Ascending aorta (tissue), 2 donors: ENCODE data around the gene HS3ST4. TPM values are rescaled to one million over a fixed set of nuclear protein-coding genes. Genes with fewer than 3 reads are reported as not detected.

ENCODE experiments used
- DNase-seq, 2 donors: peaks; one replicate each; pipeline ENCODE4 v3.0.0-alpha.2; 2019; ENCODE audit warnings: low spot score in 2 of 2
- H3K27ac ChIP-seq, 2 donors: fragments of 200-600 bp; sonication (generic); one replicate each; pipeline ENCODE4 v1.5.1; 2016 to 2017; ENCODE audit warnings: mild to moderate bottlenecking in 1 of 2
- H3K27me3 ChIP-seq: fragments of 200-600 bp; sonication (generic); one replicate; pipeline ENCODE4 v1.5.1; 2017
- H3K36me3 ChIP-seq, 2 donors: fragments of 200-600 bp; sonication (generic); one replicate each; pipeline ENCODE4 v1.5.1; 2016
- H3K4me1 ChIP-seq, 2 donors: fragments of 200-600 bp; sonication (generic); one replicate each; pipeline ENCODE4 v1.5.1; 2016 to 2017; ENCODE audit warnings: mild to moderate bottlenecking in 1 of 2
- H3K4me3 ChIP-seq, 2 donors: fragments of 200-600 bp; sonication (generic); one replicate each; pipeline ENCODE4 v1.5.1; 2016 to 2017; ENCODE audit warnings: mild to moderate bottlenecking in 1 of 2
- H3K9me3 ChIP-seq, 2 donors: fragments of 200-600 bp; sonication (generic); one replicate each; pipeline ENCODE4 v1.5.1; 2016
- intact Hi-C: fragments of 100-400 bp; cut with DNase I; formaldehyde crosslinking; loops from one replicate; pipeline ENCODE4 v1.15.1; 2023
- total RNA-seq: library from RNA; depleted of rRNA; stranded (reverse); fragments of >200 nt; gene quantifications from one replicate; pipeline ENCODE4 v1.1.0, GENCODE V29; 2016
- TF ChIP-seq, protein P1 (sequence below), 3 experiments: fragments of 200-600 bp in 2 of 3; fragments of 450-650 bp in 1 of 3; sonication (generic) in 2 of 3; IDR thresholded peaks; one replicate each; pipeline ENCODE4 v1.5.1; 2016 to 2019; ENCODE audit warnings: antibody characterized with exemption in 3 of 3, mild to moderate bottlenecking in 1 of 3, moderate library complexity in 1 of 3

Gene HS3ST4
- total RNA-seq, 1 donor from 2014 or later = not detected

DNA sequence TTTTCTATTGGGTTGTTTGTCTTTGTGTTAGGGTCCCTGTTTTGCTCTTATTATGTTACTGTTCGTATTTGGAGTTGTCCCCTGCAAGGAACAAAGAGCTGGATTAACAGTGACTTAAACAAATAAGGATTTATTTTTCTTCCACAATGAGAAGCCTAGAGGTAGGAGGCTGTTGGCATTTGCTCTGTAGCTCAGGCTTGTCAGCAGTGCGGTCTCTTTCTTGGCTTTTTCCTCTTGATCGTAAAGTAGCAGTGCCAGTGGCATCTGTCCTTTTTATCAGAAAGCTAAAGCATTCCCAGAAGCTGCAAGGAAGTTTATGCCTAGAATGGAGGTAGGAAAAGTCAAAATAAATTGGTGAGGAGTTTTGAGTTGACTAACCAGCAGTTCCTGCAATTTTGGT is 154.1 kb downstream of the HS3ST4 start:
- DNase-seq = no peak
- Histone ChIP-seq H3K27me3 (no peaks in the 10 kb centered on the region), H3K4me1 (no peaks in the 10 kb centered on the region), H3K4me3 (no peak overlapping the region), H3K9me3 (no peaks in the 10 kb centered on the region), H3K27ac (no peak overlapping the region), H3K36me3 (no peaks in the 10 kb centered on the region)
- intact Hi-C loops = no loop called here
- TF ChIP-seq, protein P1, sequence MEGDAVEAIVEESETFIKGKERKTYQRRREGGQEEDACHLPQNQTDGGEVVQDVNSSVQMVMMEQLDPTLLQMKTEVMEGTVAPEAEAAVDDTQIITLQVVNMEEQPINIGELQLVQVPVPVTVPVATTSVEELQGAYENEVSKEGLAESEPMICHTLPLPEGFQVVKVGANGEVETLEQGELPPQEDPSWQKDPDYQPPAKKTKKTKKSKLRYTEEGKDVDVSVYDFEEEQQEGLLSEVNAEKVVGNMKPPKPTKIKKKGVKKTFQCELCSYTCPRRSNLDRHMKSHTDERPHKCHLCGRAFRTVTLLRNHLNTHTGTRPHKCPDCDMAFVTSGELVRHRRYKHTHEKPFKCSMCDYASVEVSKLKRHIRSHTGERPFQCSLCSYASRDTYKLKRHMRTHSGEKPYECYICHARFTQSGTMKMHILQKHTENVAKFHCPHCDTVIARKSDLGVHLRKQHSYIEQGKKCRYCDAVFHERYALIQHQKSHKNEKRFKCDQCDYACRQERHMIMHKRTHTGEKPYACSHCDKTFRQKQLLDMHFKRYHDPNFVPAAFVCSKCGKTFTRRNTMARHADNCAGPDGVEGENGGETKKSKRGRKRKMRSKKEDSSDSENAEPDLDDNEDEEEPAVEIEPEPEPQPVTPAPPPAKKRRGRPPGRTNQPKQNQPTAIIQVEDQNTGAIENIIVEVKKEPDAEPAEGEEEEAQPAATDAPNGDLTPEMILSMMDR (IDR thresholded peaks at IDR 0.05) = no peak

DNA sequence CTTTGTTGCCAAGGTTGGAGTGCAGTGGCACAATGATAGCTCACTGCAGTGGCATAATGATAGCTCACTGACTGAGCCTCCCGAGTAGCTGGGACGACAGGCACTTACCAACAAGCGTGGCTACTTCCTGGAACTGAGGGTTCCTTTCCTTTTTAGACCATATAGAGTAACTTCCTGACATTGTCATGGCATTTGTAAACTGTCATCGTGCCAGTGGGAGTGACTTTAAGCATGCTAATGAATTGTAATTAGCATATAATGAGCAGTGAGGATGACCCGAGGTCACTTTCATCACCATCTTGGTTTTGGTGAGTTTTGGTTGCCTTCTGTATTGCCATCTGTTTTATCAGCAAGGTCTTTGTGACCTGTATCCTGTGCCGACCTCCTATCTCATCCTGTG is 162.4 kb downstream of the HS3ST4 start:
- Histone ChIP-seq H3K4me3 (no peak overlapping the region), H3K4me1 (no peaks in the 10 kb centered on the region), H3K9me3 (peaks cover 0 to 3% of the 10 kb centered on the region in 2 donors), H3K27me3 (no peaks in the 10 kb centered on the region), H3K36me3 (no peaks in the 10 kb centered on the region), H3K27ac (no peak overlapping the region)
- TF ChIP-seq, protein P1 (IDR thresholded peaks at IDR 0.05) = no peak
- DNase-seq = no peak
- intact Hi-C loops = no loop called here

DNA sequence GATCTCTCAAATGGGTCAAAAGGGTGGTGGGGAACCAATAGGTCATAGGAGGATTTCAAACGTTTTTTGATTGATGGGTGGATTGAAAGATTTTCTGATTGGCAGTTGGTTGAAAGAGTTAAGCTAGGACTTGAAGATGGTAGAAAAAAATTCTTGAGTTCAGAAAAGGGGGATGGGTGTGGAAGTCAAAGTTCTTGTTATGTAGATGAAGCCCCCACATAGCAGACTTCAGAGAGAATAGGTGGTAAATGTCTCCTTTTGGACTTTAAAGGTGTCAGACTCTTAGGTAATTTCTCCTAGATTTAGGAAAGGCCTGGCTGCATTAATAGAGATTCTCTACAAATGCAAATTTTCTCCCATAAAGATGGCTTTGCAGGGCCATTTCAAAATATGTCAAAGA is 163.3 kb downstream of the HS3ST4 start:
- TF ChIP-seq, protein P1 (IDR thresholded peaks at IDR 0.05) = no peak
- H3K27me3 ChIP-seq = no peaks in the 10 kb centered on the region
- H3K36me3 ChIP-seq = no peaks in the 10 kb centered on the region
- H3K9me3 ChIP-seq = peaks cover 0 to 7% of the 10 kb centered on the region in 2 donors
- intact Hi-C loops = no loop called here
- no peaks in the 10 kb centered on the region for H3K4me1 ChIP-seq
- H3K4me3 ChIP-seq = no peak overlapping the region
- H3K27ac ChIP-seq = no peak overlapping the region
- no peak for DNase-seq

DNA sequence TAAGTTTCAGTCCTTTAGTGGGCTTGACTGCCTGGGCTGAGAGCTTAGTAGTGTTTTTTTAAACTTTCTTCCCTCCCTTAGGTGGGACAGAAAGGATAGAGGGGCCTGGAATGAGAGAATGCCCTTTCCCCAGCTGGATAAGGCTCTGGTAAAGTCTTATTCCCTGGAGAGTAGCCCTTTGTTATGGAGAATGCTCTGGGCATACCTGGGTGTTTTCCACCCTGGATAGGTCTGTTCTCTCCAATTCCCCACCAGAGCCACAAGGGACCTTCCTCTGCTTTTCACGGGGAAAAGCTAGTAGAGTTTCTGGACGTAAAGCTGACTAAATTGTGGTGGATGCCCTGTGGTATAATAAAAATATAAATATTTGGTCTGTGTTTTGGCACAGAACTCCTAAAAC is 164.1 kb downstream of the HS3ST4 start:
- TF ChIP-seq, protein P1 (IDR thresholded peaks at IDR 0.05) = no peak
- DNase-seq = no peak
- Histone ChIP-seq H3K36me3 (no peaks in the 10 kb centered on the region), H3K4me3 (no peak overlapping the region), H3K27ac (no peak overlapping the region), H3K27me3 (no peaks in the 10 kb centered on the region), H3K9me3 (peaks cover 0 to 7% of the 10 kb centered on the region in 2 donors), H3K4me1 (no peaks in the 10 kb centered on the region)
- intact Hi-C loops = no loop called here

DNA sequence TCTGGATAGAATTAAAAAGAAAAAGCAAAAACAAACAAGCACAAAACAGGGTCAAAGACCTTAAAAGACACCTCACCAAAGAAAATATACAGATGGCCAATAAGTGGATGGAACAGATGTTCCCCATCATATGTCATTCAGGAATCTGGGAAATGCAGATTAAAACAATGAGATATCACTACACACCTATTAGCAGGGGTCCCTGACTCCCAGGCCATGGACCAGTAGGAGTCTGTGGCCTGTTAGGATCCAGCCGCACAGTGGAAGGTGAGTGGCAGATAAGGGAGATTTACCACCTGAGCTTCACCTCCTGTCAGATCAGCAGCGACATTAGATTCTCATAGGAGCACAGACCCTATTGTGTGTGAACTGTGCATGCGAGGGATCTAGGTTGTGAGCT is 167.9 kb downstream of the HS3ST4 start:
- Histone ChIP-seq H3K36me3 (no peaks in the 10 kb centered on the region), H3K4me1 (no peaks in the 10 kb centered on the region), H3K4me3 (no peak overlapping the region), H3K27me3 (no peaks in the 10 kb centered on the region), H3K27ac (no peak overlapping the region), H3K9me3 (peaks cover 0 to 7% of the 10 kb centered on the region in 2 donors)
- TF ChIP-seq, protein P1 (IDR thresholded peaks at IDR 0.05) = no peak
- DNase-seq = no peak
- intact Hi-C loops = no loop called here

DNA sequence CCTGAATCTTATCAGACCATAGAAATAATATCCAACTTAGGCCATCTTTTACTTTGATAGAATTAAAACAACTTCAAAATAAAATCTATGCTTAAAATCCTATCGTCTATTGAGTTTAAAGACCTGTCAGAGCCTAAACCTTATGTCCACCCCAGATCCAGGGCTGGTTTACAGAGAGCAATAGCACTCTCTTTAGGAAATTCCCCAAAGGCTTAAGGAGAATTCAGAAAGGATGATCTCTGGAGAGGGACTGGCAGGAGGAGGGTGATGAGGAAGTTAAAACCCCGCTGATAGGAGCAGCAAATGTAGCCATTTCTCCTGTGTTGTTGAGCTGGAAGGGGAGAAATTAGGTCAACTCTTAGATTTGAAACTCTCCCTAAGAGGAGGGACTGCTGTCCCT is 175.3 kb downstream of the HS3ST4 start:
- intact Hi-C loops = no loop called here
- Histone ChIP-seq H3K27ac (no peak overlapping the region), H3K36me3 (no peaks in the 10 kb centered on the region), H3K4me3 (no peak overlapping the region), H3K4me1 (no peaks in the 10 kb centered on the region), H3K9me3 (no peaks in the 10 kb centered on the region), H3K27me3 (no peaks in the 10 kb centered on the region)
- TF ChIP-seq, protein P1 (IDR thresholded peaks at IDR 0.05) = no peak
- DNase-seq = no peak
